ENCODE results near the gene PIGU.
"Not testable (repeated sequence)": the region's sequence is repeated elsewhere in the genome, so short reads cannot be mapped to it uniquely, and the experiment has no call there.

PIGU gene

DNA sequence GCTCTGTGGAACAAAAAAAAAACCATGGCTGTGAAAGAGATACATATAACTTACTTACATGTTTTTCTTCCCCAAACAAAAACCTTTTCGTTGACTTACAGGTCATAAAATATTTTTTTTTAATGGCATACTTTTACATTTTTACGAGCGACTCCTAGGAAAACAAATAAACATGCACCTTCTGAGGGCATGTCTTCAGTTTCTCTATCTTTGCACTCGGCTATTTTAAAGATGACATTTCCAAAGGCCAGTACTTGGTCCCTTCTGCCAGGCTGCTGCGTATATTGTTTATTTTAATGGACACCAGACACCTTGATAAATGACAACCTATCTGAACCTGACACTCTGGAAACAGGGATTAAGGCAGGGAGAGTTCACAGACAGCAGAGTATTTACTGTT, 49.4 kb downstream of the PIGU start:
- DNase-seq (ENCODE audit: low read depth, low spot score) = no peak
- H3K27ac ChIP-seq = peak overlapping the region; percentile 1

DNA sequence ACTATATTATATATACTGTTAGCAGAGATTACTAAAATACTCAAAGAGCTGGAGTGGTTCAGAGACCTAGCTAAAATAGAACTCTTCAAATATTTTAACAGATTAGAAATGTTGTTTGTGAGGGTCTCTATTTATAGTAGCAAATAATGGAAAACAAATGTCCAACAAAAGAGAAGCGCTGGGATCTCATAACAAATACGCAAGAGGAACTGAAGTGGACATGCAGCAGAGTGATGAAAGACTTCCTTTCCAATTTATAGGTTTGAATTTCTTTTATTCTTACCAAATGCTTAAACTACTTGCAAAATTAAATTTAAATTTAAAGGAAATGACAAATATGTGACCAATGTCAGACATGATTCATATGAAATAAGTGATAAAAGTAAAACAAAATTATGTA, 49.9 kb downstream of the PIGU start:
- no peak for DNase-seq (ENCODE audit: low read depth, low spot score)
- no peak overlapping the region for H3K27ac ChIP-seq

GRCh38 chr20:34624629-34625028, 52.3 kb downstream of the PIGU start:
- DNase-seq (ENCODE audit: low read depth, low spot score) = no peak
- H3K27ac ChIP-seq = no peak overlapping the region

DNA sequence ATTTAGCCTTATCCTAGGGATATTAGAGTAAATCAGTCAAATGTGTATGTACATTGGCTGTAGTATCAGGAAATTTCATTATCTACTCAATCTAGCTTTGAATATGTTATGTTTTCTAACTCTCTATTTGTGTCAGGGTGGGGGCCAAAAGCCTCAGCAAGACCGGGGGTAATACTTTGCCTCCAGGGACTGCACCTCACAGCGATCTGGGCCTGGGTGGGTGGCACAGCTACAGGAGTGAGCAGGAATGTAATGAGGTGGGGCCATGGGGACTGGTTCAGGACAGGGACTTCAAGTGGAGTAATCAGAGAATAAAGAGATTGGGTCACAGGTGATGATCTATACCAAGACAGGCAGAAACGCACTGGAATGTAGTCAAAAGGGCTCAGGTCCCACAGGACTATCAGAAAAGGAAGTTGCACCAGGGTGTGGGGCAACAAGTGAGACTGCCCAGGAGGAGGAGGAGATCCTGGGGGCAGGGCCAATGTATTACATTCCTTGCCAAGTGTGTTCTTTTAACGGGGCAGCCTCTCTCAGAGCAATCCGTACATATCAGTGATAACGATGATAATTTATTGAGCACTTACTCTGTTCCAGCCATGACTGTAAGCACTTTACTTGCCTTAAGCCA, 54.0 kb downstream of the PIGU start:
- H3K27ac ChIP-seq = no peak overlapping the region
- no peak for DNase-seq (ENCODE audit: low read depth, low spot score)

GRCh38 chr20:34621383-34622367, 55.2 kb downstream of the PIGU start:
- no peak for DNase-seq (ENCODE audit: low read depth, low spot score)
- H3K27ac ChIP-seq = peak overlapping the region; percentile 43

DNA sequence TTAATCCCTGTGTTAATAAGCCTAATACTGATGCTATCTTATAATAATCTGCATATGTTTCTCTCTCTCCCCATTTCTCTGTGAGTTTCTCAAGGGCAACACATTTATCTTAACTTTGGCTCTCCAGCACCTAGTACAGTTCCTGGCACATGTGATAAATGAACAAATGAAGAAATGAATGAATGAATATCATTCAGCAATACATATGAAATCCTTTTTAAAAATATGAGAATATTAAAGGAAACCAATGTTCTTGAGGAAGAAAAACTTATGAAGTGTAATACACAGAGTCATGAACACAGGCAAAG, 55.9 kb downstream of the PIGU start:
- H3K27ac ChIP-seq = peak overlapping the region; percentile 43
- no peak for DNase-seq (ENCODE audit: low read depth, low spot score)

DNA sequence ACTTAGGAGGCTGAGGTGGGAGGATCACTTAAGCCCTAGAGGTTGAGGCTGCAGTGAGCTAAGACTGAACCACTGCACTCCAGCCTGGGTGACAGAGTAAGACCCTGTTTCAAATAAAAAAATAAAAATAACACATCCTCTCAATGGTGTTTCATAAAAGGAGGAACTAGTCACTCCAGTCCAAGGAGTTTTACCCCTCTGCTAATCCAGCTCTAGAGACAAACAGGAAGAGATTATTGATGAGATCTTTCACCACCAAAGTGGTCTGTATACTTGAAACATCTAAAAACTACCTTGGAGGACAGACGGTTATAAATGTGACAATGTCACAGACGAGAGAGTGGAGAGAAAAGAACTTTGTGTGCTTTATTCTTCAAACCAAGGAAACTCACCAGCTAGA, 58.2 kb downstream of the PIGU start:
- no peak for DNase-seq (ENCODE audit: low read depth, low spot score)

DNA sequence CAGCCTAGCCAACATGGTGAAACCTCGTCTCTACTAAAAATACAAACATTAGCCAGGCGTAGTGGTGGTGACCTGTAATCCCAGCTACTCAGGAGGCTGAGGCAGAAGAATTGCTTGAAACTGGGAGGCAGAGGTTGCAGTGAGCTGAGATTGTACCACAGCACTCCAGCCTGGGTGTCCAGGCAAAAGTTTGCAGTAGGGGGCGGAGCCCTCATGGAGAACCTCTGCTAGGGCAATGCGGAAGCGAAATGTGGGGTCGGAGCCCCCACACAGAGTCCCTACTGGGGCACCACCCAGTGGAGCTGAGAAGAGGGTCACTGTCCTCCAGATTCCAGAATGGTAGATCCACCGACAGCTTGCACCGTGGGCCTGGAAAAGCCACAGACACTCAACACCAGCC, 60.0 kb downstream of the PIGU start:
- not testable (repeated sequence) for DNase-seq (ENCODE audit: low read depth, low spot score); H3K27ac ChIP-seq

More for the DNA sequence above, 58.2 kb downstream of the PIGU start:
- H3K27ac ChIP-seq = no peak overlapping the region

- no peak for DNase-seq (ENCODE audit: low read depth, low spot score)
- H3K27ac ChIP-seq = no peak overlapping the region
Observed at GRCh38 chr20:34615477-34615876, 61.4 kb downstream of the PIGU start.

DNA sequence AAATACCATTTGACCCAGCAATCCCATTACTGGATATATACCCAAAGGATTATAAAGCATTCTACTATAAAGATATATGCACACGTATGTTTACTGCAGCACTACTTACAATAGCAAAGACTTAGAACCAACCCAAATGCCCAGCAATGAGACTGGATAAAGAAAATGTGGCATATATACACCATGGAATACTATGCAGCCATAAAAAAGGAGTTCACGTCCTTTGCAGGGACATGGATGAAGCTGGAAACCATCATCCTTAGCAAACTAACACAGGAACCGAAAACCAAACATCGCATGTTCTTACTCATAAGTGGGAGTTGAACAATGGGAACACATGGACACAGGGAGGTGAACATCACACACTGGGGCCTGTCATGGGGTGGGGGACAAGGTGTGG, 64.9 kb downstream of the PIGU start:
- H3K27ac ChIP-seq; DNase-seq (ENCODE audit: low read depth, low spot score): not testable (repeated sequence)

DNA sequence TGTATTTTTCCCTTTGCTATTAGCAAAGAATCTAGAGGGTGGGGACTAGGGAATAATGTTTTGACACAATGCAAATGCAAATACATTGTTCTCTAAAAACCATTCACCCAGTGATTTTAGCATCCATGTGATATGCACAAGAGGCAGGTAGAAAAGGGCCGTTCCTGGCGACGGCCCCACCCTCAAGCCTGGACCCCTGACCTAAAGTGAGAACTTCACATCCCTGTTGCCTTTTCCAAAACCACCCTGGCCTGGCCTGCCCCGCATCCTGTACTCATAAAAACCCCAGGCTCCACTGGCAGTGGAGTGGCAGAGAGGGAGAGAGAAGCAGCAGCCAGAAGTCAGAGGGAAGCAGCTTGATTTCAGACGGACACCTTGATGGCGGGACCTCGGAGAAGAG, 69.8 kb downstream of the PIGU start:
- H3K27ac ChIP-seq = no peak overlapping the region
- no peak for DNase-seq (ENCODE audit: low read depth, low spot score)

DNA sequence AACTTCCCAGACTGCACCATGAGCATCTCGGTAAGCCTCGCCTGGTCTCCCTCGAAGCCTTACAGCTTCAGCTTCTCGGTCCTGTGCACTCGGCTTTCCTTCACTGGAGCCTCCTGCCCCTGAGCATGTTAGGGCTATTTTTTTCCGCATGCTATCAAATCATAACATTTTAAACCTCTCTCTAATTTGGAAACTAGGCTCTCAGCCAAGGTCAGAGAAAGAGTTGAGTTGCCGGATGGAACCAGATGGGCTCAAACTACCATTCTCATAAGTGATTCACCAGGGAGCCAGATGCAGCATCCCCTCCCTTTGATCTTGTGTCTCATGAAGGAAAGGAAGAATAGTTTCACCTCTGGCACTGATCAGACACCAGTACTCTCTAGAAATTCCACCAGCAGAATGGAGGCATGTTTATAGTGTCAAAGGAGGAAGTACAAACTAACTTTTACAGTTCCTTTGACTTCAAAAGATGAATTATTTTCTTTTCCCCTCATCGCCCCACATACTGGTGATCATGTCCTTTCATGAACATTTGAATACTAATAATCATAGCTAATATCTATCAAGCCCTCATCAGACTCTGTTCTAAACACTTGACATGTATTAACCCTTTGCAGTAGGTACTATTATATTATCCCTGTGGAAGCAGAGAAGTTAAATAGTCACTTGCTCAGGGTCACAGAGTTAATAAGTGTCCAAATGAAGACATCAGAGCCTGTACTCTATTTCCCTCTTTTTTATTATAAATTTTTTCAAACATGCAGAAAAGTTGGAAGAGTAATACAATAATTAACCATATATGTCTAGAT, 71.7 kb downstream of the PIGU start:
- DNase-seq (ENCODE audit: low read depth, low spot score) = no peak
- no peak overlapping the region for H3K27ac ChIP-seq

- no peak overlapping the region for H3K27ac ChIP-seq
- DNase-seq (ENCODE audit: low read depth, low spot score) = no peak
Observed at GRCh38 chr20:34600892-34601653, 75.8 kb downstream of the PIGU start.

DNA sequence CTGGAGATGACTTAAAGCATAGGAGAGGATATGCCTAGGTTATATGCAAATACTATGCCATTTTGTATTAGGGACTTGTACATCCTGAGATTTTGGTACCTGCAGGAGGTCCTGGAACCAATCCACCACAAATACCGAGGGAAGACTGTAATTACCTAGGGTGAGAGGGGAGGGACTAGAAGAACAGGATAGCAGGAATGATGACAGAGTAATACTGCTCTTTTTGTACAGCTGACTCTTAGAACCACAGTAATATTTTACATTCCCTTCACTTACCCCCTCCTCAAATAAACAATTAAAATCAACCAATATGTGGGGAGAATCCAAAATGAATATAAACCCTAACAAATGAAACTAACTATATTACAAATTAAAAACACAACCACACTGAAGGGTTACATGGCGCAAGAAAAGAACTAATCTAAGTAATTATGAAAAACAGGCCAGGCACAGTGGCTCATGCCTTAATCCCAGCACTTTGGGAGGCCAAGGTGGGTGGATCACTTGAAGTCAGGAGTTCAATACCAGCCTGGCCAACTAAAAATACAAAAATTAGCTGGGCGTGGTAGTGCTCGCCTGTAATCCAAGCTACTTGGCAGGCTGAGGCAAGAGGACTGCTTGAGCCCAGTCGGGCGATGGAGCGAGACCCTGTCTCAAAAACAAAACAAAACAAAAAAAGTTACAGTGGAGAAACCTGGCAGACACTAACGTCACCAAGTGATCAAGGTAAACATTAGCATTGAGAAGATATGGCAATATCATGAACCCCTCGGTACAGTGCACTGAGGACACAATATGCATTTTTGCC, 81.3 kb downstream of the PIGU start:
- no peak for DNase-seq (ENCODE audit: low read depth, low spot score)
- H3K27ac ChIP-seq = no peak overlapping the region

DNA sequence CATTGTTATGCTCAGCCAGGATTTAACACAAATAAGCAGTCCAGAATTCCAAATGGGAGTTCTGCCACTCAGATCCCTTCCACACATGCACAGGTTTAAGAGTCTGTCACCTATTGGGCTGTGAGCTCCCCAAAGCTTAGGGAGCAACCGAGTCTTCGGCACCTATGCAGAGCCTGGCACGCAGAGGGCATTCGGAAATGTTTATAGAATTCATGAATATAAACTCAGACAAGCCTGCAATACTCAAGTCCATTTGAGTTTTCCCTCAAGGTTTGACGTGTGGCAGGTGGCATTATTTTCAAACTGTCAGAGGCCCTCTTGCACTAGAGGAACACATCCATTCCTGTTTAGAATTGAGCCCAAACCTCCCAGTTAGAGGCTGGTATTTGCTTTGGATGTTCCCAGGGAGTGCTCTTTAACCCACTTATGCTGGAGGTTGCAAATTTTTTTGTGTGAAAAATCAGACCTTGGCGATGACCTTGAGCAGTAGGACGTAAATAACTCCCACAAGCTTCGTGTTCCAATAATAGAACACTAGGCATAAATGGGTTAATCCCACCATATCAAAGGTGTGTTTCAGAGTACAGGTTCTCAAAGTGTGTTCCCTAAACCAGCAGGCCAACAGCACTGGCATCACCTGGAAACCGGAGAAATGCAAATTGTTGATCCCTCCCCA, 90.3 kb downstream of the PIGU start:
- no peak for DNase-seq (ENCODE audit: low read depth, low spot score)
- H3K27ac ChIP-seq = no peak overlapping the region

DNA sequence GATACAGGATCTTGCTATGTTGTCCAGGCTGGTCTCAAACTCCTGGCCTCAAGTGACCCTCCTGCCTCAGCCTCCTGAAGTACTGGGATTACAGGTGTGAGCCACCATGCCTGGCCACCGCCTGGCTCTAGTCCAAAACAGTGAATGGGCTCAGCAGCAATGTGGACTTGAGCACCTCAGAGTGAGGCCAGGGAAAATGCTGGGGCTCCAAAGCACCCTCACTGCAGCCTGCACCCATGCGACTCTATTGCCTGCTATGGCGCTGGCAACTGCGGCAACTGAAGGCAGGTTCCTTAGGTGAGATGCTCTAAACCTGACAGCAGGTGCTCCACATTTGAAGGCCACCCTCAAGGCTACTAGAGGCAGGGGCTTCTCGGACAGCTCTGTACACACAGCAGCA, 91.9 kb downstream of the PIGU start:
- no peak overlapping the region for H3K27ac ChIP-seq
- no peak for DNase-seq (ENCODE audit: low read depth, low spot score)

DNA sequence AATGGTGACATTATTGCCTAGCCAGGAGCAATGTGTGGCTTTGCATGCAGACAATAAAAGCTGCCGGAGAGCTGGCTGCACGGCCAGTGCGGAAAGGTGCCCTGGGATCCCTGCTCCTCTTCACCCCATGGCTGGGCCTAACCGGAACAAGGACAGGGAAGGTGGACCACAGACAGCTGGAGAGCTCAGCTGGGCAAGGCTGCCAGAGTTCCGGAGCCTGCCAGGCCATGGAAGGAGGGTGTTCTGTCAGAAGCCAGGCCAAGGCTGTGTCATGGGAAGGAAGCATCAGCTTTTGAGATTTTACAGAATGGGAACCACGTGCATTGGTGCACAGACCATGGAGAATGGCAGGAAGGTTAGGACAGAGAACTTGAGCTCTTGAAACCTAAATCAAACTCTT, 93.3 kb downstream of the PIGU start:
- no peak for DNase-seq (ENCODE audit: low read depth, low spot score)
- H3K27ac ChIP-seq = no peak overlapping the region

GRCh38 chr20:34582911-34583310, 94.0 kb downstream of the PIGU start:
- no peak for DNase-seq (ENCODE audit: low read depth, low spot score)
- H3K27ac ChIP-seq = peak overlapping the region; percentile 35

DNA sequence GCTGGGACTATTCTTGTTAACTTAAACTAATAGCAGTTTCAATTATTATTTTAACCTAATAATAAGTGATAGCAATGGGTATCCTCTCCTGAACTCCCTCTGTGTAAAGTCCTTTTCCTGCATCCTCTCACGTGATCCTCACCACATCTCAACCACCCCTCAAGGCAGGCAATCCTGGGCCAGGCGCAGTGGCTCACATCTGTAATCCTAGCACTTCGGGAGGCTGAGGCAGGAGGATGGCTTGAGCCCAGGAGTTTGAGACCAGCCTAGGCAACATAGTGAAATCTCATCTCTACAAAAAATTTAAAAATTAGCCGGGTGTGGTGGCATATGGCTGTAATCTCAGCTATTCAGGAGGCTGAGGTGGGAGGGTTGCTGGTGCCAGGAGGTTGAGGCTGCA, 94.7 kb downstream of the PIGU start:
- peak overlapping the region; percentile 35 for H3K27ac ChIP-seq
- no peak for DNase-seq (ENCODE audit: low read depth, low spot score)
